Activated CD4-positive, alpha-beta memory T cell treated with anti-CD3 and anti-CD28 coated beads, Interleukin-2, amount 10 ng/mL, durations not matched to agents 7 days and 5 days (primary cell): ENCODE results near the gene GPR26. TPM values are rescaled to one million over a fixed set of nuclear protein-coding genes. Genes with fewer than 3 reads are reported as not detected.

Source experiments
- CTCF ChIA-PET: fragments of 350-600 bp; sonication (Branson Sonifier 250); formaldehyde crosslinking; loops from one replicate; lab custom pipeline; 2021; ENCODE audit warnings: antibody characterized with exemption, inconsistent platforms; lab: Charles Lee
- POLR2A ChIA-PET: fragments of 350-600 bp; sonication (Branson Sonifier 250); formaldehyde crosslinking; loops from one replicate; lab custom pipeline; 2021; ENCODE audit warnings: antibody characterized with exemption; lab: Charles Lee
- DNase-seq: peaks from one replicate; pipeline ENCODE4 v3.0.0-alpha.2; 2020
- H3K27ac Mint-ChIP-seq: one replicate; pipeline ENCODE4 v1.8.0; 2021; ENCODE audit warnings: mild to moderate bottlenecking, mixed read lengths
- H3K27me3 Mint-ChIP-seq: one replicate; pipeline ENCODE4 v1.8.0; 2021; ENCODE audit warnings: mixed read lengths
- H3K36me3 Mint-ChIP-seq: one replicate; pipeline ENCODE4 v1.8.0; 2021; ENCODE audit warnings: low read depth, mixed read lengths
- H3K4me1 Mint-ChIP-seq: one replicate; pipeline ENCODE4 v1.8.0; 2021; ENCODE audit warnings: mixed read lengths
- H3K4me3 Mint-ChIP-seq: one replicate; pipeline ENCODE4 v1.8.0; 2021; ENCODE audit warnings: mild to moderate bottlenecking, mixed read lengths
- H3K9me3 Mint-ChIP-seq: one replicate; pipeline ENCODE4 v1.8.0; 2021; ENCODE audit warnings: mixed read lengths
- total RNA-seq, 2 experiments: library from RNA; stranded (reverse); gene quantifications; one replicate each; pipeline ENCODE4 v1.2.3, GENCODE V29; 2021

Gene GPR26
- total RNA-seq, 2 experiments from 2014 or later: not detected

- H3K36me3 Mint-ChIP-seq: no peaks in the 10 kb centered on the region
- H3K4me3 Mint-ChIP-seq: no peak overlapping the region
- H3K27ac Mint-ChIP-seq: no peak overlapping the region
- no peak for DNase-seq
- CTCF ChIA-PET: no interaction called here
- no peaks in the 10 kb centered on the region for H3K4me1 Mint-ChIP-seq
- no peaks in the 10 kb centered on the region for H3K9me3 Mint-ChIP-seq
- H3K27me3 Mint-ChIP-seq: no peaks in the 10 kb centered on the region
- POLR2A ChIA-PET: no interaction called here
Observed at GRCh38 chr10:123689880-123690279, 23.7 kb downstream of the GPR26 start.

GRCh38 chr10:123703195-123703790 is 37.1 kb downstream of the GPR26 start:
- DNase-seq: no peak
- Mint-ChIP-seq H3K27ac (no peak overlapping the region), H3K9me3 (no peaks in the 10 kb centered on the region), H3K4me3 (no peak overlapping the region), H3K27me3 (no peaks in the 10 kb centered on the region), H3K4me1 (no peaks in the 10 kb centered on the region), H3K36me3 (no peaks in the 10 kb centered on the region)
- POLR2A ChIA-PET: no interaction called here
- CTCF ChIA-PET: no interaction called here

GRCh38 chr10:123704076-123704475 is 37.9 kb downstream of the GPR26 start:
- no peaks in the 10 kb centered on the region for H3K4me1 Mint-ChIP-seq
- CTCF ChIA-PET: no interaction called here

GRCh38 chr10:123704812-123705211 is 38.7 kb downstream of the GPR26 start:
- Mint-ChIP-seq H3K4me1 (no peaks in the 10 kb centered on the region), H3K36me3 (no peaks in the 10 kb centered on the region), H3K27me3 (no peaks in the 10 kb centered on the region), H3K9me3 (no peaks in the 10 kb centered on the region), H3K4me3 (no peak overlapping the region), H3K27ac (no peak overlapping the region)
- DNase-seq: no peak
- POLR2A ChIA-PET: no interaction called here
- CTCF ChIA-PET: no interaction called here

More at GRCh38 chr10:123704076-123704475, 37.9 kb downstream of the GPR26 start:
- Mint-ChIP-seq H3K27ac (no peak overlapping the region), H3K36me3 (no peaks in the 10 kb centered on the region), H3K9me3 (no peaks in the 10 kb centered on the region), H3K27me3 (no peaks in the 10 kb centered on the region), H3K4me3 (no peak overlapping the region)
- no peak for DNase-seq
- POLR2A ChIA-PET: no interaction called here

GRCh38 chr10:123706236-123706635 is 40.1 kb downstream of the GPR26 start:
- Mint-ChIP-seq H3K27me3 (no peaks in the 10 kb centered on the region), H3K27ac (no peak overlapping the region), H3K9me3 (no peaks in the 10 kb centered on the region), H3K4me3 (no peak overlapping the region), H3K36me3 (no peaks in the 10 kb centered on the region), H3K4me1 (no peaks in the 10 kb centered on the region)
- POLR2A ChIA-PET: no interaction called here
- DNase-seq: no peak
- CTCF ChIA-PET: no interaction called here

GRCh38 chr10:123715546-123715945 is 49.4 kb downstream of the GPR26 start:
- Mint-ChIP-seq H3K36me3 (no peaks in the 10 kb centered on the region), H3K27me3 (no peaks in the 10 kb centered on the region), H3K4me3 (no peak overlapping the region), H3K4me1 (no peaks in the 10 kb centered on the region), H3K9me3 (no peaks in the 10 kb centered on the region), H3K27ac (no peak overlapping the region)
- no peak for DNase-seq
- POLR2A ChIA-PET: no interaction called here
- CTCF ChIA-PET: no interaction called here

GRCh38 chr10:123717336-123717735 is 51.2 kb downstream of the GPR26 start:
- H3K4me1 Mint-ChIP-seq: no peaks in the 10 kb centered on the region
- ChIA-PET CTCF (no interaction called here), POLR2A (no interaction called here)
- H3K27me3 Mint-ChIP-seq: no peaks in the 10 kb centered on the region
- no peak overlapping the region for H3K27ac Mint-ChIP-seq
- H3K4me3 Mint-ChIP-seq: no peak overlapping the region
- DNase-seq: no peak
- H3K9me3 Mint-ChIP-seq: no peaks in the 10 kb centered on the region
- no peaks in the 10 kb centered on the region for H3K36me3 Mint-ChIP-seq

GRCh38 chr10:123718544-123719060 is 52.4 kb downstream of the GPR26 start:
- POLR2A ChIA-PET: no interaction called here
- DNase-seq: no peak
- H3K9me3 Mint-ChIP-seq: no peaks in the 10 kb centered on the region
- no peaks in the 10 kb centered on the region for H3K4me1 Mint-ChIP-seq
- no peak overlapping the region for H3K27ac Mint-ChIP-seq
- H3K4me3 Mint-ChIP-seq: no peak overlapping the region
- CTCF ChIA-PET: no interaction called here
- no peaks in the 10 kb centered on the region for H3K27me3 Mint-ChIP-seq
- no peaks in the 10 kb centered on the region for H3K36me3 Mint-ChIP-seq

- Mint-ChIP-seq H3K4me1 (no peaks in the 10 kb centered on the region), H3K27ac (no peak overlapping the region), H3K9me3 (no peaks in the 10 kb centered on the region), H3K36me3 (no peaks in the 10 kb centered on the region), H3K27me3 (no peaks in the 10 kb centered on the region), H3K4me3 (no peak overlapping the region)
- ChIA-PET POLR2A (no interaction called here), CTCF (interaction anchor here (1.2 kb wide), 1 partner anchor 147 kb away, joined by 3 read pairs; no protein-coding TSS in a partner anchor)
- DNase-seq: no peak
Observed at GRCh38 chr10:123720536-123720935, 54.4 kb downstream of the GPR26 start.

- POLR2A ChIA-PET: no interaction called here
- Mint-ChIP-seq H3K4me1 (no peaks in the 10 kb centered on the region), H3K27ac (no peak overlapping the region)
Observed at GRCh38 chr10:123721441-123722049, 55.4 kb downstream of the GPR26 start.

GRCh38 chr10:123722351-123722750 is 56.2 kb downstream of the GPR26 start:
- H3K4me3 Mint-ChIP-seq: no peak overlapping the region
- no peak for DNase-seq
- H3K4me1 Mint-ChIP-seq: no peaks in the 10 kb centered on the region
- POLR2A ChIA-PET: no interaction called here
- no peaks in the 10 kb centered on the region for H3K27me3 Mint-ChIP-seq
- H3K36me3 Mint-ChIP-seq: no peaks in the 10 kb centered on the region
- peaks cover 3% of the 10 kb centered on the region for H3K9me3 Mint-ChIP-seq
- no peak overlapping the region for H3K27ac Mint-ChIP-seq
- CTCF ChIA-PET: no interaction called here

More at GRCh38 chr10:123721441-123722049, 55.4 kb downstream of the GPR26 start:
- Mint-ChIP-seq H3K27me3 (no peaks in the 10 kb centered on the region), H3K9me3 (no peaks in the 10 kb centered on the region), H3K4me3 (no peak overlapping the region), H3K36me3 (no peaks in the 10 kb centered on the region)
- no peak for DNase-seq
- CTCF ChIA-PET: no interaction called here

GRCh38 chr10:123724747-123725146 is 58.6 kb downstream of the GPR26 start:
- CTCF ChIA-PET: no interaction called here

GRCh38 chr10:123726381-123726780 is 60.2 kb downstream of the GPR26 start:
- DNase-seq: no peak
- Mint-ChIP-seq H3K4me1 (no peaks in the 10 kb centered on the region), H3K27ac (no peak overlapping the region), H3K9me3 (peaks cover 3% of the 10 kb centered on the region), H3K27me3 (no peaks in the 10 kb centered on the region), H3K36me3 (no peaks in the 10 kb centered on the region), H3K4me3 (no peak overlapping the region)
- CTCF ChIA-PET: no interaction called here
- POLR2A ChIA-PET: no interaction called here

More at GRCh38 chr10:123724747-123725146, 58.6 kb downstream of the GPR26 start:
- no peaks in the 10 kb centered on the region for H3K36me3 Mint-ChIP-seq
- H3K4me1 Mint-ChIP-seq: no peaks in the 10 kb centered on the region
- POLR2A ChIA-PET: no interaction called here
- no peak overlapping the region for H3K4me3 Mint-ChIP-seq
- no peak overlapping the region for H3K27ac Mint-ChIP-seq
- no peak for DNase-seq
- H3K27me3 Mint-ChIP-seq: no peaks in the 10 kb centered on the region
- H3K9me3 Mint-ChIP-seq: peaks cover 3% of the 10 kb centered on the region

GRCh38 chr10:123726836-123727235 is 60.7 kb downstream of the GPR26 start:
- ChIA-PET CTCF (no interaction called here), POLR2A (no interaction called here)
- no peaks in the 10 kb centered on the region for H3K4me1 Mint-ChIP-seq
- H3K27ac Mint-ChIP-seq: no peak overlapping the region
- H3K4me3 Mint-ChIP-seq: no peak overlapping the region
- peaks cover 3% of the 10 kb centered on the region for H3K9me3 Mint-ChIP-seq
- H3K27me3 Mint-ChIP-seq: no peaks in the 10 kb centered on the region
- H3K36me3 Mint-ChIP-seq: no peaks in the 10 kb centered on the region
- no peak for DNase-seq
